GM06990 (cell line): ENCODE measurements around the gene SBK3.

ENCODE experiments used
- DNase-seq: peaks from one replicate; pipeline ENCODE4 v3.0.0-alpha.2; 2011; ENCODE audit not compliant: insufficient read length; ENCODE audit errors: extremely low read depth
- H3K27me3 ChIP-seq: replicated peaks from 2 replicates; pipeline ENCODE4 v1.6.0; 2011; ENCODE audit warnings: low read length; ENCODE audit not compliant: control insufficient read depth, insufficient read depth
- H3K36me3 ChIP-seq: 2 replicates; pipeline ENCODE4 v1.5.1; 2011; ENCODE audit warnings: low read length; ENCODE audit not compliant: control insufficient read depth, insufficient read depth
- H3K4me3 ChIP-seq: replicated peaks from 2 replicates; pipeline ENCODE4 v1.5.1; 2011; ENCODE audit warnings: low read depth, mild to moderate bottlenecking, control low read depth, low read length
- TF ChIP-seq, protein P1 (sequence below): IDR thresholded peaks from 2 replicates; pipeline ENCODE4 v1.5.1; 2011; ENCODE audit warnings: low read length, control low read depth, mild to moderate bottlenecking, inconsistent platforms; ENCODE audit not compliant: insufficient read depth, poor library complexity, severe bottlenecking

The SBK3 gene

DNA sequence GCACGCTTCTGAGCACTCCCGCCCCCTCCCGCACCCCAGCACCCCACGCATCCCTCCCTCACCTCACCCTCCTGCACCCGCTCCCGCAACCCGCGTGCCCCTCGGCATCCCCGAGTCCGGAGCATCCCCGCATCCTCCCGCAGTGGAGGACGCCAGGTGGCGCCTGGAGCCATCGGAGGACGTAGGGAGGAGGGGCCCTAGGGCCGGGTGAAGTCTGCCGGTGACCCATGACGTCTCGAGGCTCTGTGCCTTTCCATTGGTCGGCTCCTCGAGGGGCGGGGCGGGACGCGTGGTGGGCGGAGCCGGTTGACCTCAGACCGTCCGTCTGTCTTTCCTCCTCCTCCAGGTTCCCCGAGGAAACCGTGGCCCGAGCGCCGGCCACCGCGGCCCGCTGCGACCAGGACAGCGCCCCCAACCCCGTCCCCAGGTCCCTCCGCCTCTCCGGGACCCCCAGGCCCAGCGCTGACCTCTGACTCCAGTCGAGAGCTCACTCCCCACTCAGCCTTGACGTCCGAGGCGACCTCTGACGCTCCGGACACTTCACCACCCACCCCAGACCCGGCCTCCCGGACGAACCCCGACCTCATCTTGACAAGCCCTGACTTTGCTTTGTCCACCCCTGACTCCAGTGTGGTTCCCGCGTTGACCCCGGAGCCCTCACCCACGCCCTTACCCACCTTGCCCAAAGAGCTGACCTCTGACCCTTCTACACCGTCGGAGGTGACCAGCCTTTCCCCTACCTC lies 28.3 kb downstream of the SBK3 start:
- H3K4me3 ChIP-seq: peak overlapping the region; percentile 58

DNA sequence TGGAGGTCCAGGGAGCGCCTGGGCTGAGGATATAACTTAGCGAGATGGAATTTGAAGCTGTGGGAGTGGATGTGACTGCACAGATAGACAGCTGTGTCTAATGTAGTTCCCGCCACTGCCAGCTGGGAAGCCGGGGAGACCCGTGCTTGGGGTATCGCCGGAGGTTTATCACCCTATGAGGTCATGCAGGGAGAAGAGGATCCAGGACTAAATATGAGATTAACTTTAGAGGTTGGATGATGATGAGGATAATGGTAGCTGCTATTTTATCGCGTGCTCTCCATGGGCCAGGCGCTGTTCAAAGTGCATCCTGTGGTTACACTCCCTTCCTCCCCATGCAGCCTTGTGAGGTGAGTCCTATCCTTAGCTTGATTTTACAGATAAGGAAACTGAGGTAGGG lies 37.2 kb downstream of the SBK3 start:
- H3K27me3 ChIP-seq: peaks cover 2% of the 10 kb centered on the region
- H3K4me3 ChIP-seq: no peak overlapping the region
- no peaks in the 10 kb centered on the region for H3K36me3 ChIP-seq
- TF ChIP-seq, protein P1, sequence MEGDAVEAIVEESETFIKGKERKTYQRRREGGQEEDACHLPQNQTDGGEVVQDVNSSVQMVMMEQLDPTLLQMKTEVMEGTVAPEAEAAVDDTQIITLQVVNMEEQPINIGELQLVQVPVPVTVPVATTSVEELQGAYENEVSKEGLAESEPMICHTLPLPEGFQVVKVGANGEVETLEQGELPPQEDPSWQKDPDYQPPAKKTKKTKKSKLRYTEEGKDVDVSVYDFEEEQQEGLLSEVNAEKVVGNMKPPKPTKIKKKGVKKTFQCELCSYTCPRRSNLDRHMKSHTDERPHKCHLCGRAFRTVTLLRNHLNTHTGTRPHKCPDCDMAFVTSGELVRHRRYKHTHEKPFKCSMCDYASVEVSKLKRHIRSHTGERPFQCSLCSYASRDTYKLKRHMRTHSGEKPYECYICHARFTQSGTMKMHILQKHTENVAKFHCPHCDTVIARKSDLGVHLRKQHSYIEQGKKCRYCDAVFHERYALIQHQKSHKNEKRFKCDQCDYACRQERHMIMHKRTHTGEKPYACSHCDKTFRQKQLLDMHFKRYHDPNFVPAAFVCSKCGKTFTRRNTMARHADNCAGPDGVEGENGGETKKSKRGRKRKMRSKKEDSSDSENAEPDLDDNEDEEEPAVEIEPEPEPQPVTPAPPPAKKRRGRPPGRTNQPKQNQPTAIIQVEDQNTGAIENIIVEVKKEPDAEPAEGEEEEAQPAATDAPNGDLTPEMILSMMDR: no peak
- no peak for DNase-seq

More for the DNA sequence above, 28.3 kb downstream of the SBK3 start:
- H3K36me3 ChIP-seq: no peaks in the 10 kb centered on the region
- no peaks in the 10 kb centered on the region for H3K27me3 ChIP-seq
- DNase-seq: peak; percentile 93
- TF ChIP-seq, protein P1: peak; percentile 93

DNA sequence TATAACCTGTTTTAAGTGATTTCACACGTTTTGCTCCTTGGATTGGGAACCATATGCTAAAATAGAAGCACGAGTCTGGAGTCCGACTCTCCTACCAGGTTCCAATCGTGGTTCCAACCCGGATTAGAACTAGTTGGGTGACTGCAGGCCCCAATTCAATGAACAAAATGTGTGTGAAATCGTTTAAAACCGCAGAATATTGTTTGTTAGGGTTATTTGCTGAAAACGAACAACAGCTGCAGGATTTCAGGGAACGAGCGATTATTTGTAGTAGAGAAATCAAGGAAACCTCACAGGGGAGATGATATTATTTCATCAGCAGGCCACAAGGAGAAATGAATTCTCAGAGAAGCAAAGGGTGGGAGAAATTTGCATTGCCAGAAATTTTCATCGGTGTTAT lies 40.4 kb downstream of the SBK3 start:
- TF ChIP-seq, protein P1: no peak
- Histone ChIP-seq H3K27me3 (no peaks in the 10 kb centered on the region; the same call in 1 of the 2 replicates), H3K36me3 (no peaks in the 10 kb centered on the region), H3K4me3 (no peak overlapping the region)
- DNase-seq: no peak

DNA sequence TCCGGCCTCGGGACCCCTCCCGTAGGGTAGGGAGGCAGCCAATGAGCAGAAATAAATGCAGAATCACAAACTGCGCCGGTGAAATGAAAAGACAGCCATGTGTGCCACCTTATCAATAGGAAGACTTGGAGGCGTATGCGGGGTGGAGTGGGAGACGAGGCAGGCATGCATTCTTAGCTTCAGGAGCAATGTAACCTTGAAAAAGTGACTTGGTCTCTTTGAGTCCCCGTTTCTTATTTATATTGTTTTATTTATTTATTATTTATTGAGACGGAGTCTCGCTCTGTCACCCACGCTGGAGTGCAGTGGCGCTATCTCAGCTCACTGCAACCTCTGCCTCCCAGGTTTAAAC lies 41.1 kb downstream of the SBK3 start:
- Histone ChIP-seq H3K27me3 (no peaks in the 10 kb centered on the region; the same call in 1 of the 2 replicates), H3K36me3 (no peaks in the 10 kb centered on the region), H3K4me3 (no peak overlapping the region)
- TF ChIP-seq, protein P1: no peak
- no peak for DNase-seq

DNA sequence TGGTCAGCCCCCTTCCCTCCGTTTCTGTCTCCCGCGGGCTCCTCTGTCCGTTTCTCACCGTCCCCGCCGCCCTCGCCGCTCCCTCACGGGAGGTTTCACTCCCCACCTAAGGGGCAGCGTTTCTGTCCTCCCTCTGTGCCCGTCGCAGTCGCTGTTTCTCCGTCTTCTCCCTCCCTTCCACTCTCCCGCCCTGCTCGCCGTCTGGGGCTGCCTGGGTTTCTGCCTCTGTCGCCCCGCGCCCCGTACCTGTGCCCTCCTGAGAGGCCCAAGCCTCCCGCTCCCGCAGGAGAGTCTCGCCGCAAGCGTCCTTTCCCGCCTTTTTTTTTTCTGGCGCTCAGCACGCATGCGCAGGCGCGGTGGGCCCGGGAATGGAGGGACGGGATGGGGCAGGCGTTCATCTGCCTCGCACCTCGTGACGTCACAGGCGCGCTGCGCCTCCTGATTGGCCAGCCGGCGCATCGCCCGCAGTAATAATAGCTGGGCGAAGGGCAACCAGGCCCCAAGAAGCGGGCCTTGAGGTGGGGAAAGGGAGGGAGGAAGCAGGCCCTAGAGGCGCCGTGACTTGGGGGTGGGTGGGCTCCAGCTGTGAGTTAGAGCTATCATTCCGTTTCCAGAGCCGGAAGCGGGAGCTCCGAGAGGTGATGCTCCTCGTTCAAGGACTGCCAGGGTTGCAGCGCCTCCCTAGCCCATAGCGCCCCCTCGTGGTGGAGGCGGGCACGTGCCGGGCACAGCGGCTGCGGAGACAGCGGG lies 41.7 kb downstream of the SBK3 start:
- no peaks in the 10 kb centered on the region; the same call in 1 of the 2 replicates for H3K27me3 ChIP-seq
- H3K36me3 ChIP-seq: no peaks in the 10 kb centered on the region
- DNase-seq: peak; percentile 96
- TF ChIP-seq, protein P1: peak; percentile 99
- H3K4me3 ChIP-seq: peak overlapping the region; percentile 63

- Histone ChIP-seq H3K36me3 (no peaks in the 10 kb centered on the region), H3K4me3 (no peak overlapping the region), H3K27me3 (no peaks in the 10 kb centered on the region; the same call in 1 of the 2 replicates)
- TF ChIP-seq, protein P1: no peak
- no peak for DNase-seq
Observed at GRCh38 chr19:55503157-55503501, 42.2 kb downstream of the SBK3 start.
